Glomerular visceral epithelial cell (primary cell): ENCODE measurements around the gene MTERF4.

ENCODE experiments used
- DNase-seq: peaks from one replicate; pipeline ENCODE4 v3.0.0-alpha.2; 2016; ENCODE audit errors: extremely low spot score

MTERF4 gene, protein sequence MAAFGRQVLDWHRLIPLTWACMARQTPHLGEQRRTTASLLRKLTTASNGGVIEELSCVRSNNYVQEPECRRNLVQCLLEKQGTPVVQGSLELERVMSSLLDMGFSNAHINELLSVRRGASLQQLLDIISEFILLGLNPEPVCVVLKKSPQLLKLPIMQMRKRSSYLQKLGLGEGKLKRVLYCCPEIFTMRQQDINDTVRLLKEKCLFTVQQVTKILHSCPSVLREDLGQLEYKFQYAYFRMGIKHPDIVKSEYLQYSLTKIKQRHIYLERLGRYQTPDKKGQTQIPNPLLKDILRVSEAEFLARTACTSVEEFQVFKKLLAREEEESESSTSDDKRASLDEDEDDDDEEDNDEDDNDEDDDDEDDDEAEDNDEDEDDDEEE

DNA sequence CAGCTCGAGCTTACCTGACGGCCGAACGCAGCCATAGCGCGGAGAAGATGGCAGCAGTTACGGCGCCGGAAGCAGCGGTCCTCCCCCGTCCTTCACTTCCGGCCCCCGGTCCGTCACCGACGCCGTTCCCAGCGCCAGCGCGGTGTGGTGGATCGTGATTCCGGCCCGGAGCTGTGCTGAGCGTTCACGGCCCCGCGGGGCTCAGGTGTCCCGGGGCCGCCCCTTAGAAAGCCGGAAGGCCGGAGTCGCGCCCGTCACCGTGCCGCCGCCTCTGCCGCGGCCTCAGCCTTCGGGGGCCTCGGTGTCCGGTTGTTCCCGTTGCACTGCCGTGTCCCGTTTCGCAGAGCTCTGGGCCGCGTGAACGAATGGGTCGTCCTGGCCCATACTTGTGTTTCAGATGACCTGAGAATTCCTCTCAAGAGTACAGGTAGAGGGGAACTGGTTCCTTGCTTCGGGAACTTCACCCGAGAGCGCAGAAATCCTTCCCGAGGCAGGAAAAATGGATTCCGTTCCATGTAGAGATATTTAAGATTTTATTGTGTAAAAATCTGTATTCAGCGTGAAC lies at the start of gene MTERF4:
TSS of gene MTERF4 (minus strand) at position 49 of the 565 bp plus-strand sequence. CDS start at position 35, 14 bp downstream.
- DNase-seq, result peak; percentile 86

DNA sequence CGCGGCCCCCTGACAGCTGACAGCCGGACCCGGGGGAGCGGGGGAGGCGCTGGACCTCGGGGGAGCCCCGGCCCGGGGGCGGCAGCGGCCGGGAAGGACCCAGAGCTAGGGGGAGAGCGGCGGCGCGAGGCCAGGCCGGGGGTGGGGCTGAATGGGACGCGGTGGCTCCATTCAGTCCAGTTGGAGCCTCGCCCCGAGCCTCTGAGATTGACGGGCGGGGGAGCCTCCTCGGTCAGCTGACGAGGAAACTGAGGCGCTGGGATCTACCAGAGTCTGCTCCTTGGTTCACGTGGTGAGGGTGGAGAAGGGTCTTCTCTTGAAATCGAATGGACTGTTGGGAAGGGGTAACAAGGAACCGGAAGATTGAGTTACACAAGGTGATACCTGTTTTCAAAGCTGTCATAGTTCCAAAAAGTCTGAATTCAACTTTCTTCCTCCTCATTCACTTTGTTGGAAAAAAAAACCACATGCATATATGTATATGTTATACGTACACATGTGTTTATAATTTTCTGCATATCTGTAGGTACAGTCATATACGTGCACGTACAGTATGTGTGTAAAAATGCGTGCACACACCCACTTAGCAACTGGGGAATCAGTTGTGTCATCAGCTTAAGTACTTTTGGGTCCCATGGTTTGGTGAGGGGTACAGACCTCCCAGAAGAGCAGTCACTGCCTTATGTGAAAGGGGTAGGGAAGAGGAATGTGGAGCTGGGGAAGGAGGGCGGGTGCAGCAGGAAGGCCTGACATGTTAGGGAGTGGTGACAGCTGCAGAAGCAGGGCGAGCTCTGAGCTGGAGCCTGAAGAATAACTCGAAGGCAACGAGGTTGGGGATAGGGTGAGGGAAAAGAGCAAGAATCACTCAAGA lies 48.8 kb upstream of the MTERF4 start:
- DNase-seq, result no peak

DNA sequence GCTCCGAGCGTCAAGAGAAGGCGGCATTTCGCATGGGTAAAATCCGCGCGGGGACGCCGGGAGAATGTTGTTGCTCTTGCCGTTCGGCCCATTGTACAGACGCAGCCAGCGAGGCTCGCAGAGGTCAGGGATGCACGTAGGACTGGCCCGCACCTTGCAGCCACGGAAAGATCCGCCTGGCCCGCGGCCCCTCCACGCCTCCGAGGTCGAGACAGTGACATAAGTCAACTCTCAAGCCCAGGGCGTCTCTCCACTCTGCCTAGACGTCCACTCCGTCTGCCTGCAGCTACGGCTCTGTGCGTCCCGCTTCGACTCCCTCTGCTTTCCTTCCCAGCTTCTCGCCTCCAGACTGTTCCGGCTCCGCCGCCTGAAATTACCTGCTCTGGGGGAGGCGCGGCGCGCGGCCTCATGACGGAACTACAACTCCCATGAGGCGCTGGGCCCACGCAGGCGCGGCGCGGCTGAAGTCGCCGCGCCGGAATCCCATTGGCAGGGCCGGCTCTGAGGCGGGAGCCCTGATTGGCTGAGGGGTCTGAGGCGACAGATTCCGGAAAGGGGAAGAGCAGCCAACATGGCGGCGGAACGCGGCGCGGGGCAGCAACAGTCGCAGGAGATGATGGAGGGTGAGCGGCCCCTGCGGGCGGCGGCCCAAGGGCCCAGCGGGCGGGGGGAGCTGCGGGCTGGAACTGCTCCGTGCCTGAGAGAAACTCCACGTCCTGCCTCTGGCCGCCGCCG lies 48.0 kb upstream of the MTERF4 start, which contains the start of gene PPP1R7:
TSS of gene PPP1R7 (plus strand) at position 543 of the 735 bp plus-strand sequence. CDS start at position 572, 29 bp downstream.
- DNase-seq, result peak; percentile 96

DNA sequence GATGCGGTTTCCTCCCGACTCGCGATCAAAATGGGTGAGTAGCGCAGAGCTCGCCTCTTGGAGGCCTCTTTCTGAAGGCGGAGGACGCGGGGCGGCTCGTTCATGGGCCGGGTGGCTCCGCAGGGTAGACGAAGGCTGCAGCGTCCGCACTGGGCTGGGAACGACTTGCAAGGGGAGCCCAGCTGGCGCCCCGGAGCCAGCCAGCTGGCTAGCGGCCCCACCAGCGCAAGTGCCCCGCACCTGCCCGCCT lies 47.5 kb upstream of the MTERF4 start:
- no peak for DNase-seq

DNA sequence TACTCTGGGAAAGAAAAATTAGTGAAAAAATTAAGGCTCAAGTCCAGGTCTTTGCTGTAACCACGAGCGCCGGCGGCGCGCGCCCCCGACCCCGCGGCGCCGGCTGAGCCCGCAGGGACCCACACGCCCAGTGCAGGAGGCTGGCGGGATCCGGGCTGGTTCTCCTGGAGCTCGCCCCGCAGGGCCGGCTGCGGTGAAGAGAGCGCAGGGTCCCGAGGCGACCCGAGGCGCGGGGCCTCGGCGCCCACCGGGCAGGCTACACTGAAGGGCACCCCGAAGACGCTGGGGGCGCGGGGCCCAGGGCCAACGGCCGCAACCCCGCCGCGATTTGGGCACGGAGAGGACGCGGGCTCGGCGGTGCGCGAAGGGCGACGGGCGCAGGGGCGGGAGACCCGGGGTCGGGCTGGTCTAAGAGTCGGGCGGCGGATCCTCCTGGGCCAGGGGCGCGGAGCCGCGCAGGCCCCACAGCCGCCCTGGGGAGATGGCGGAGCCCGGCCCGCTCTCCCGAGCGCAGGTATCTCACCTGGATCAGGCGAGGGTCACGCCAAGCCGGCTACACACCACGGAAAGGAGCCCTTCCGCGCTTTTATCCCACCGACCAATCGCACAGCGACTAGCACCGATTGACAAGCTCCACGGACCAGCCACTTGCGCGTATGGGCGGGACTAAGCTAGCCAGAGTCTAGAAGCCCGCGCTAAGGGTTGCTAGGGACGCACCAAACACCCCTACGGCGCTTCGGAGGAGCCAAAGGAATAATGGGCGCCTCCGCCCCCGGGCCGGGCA lies 47.0 kb upstream of the MTERF4 start, which contains the start of gene PASK:
TSS of gene PASK (minus strand) at position 582 of the 784 bp plus-strand sequence. CDS start 6,440 bp downstream, outside the sequence.
- DNase-seq, result peak; percentile 94

DNA sequence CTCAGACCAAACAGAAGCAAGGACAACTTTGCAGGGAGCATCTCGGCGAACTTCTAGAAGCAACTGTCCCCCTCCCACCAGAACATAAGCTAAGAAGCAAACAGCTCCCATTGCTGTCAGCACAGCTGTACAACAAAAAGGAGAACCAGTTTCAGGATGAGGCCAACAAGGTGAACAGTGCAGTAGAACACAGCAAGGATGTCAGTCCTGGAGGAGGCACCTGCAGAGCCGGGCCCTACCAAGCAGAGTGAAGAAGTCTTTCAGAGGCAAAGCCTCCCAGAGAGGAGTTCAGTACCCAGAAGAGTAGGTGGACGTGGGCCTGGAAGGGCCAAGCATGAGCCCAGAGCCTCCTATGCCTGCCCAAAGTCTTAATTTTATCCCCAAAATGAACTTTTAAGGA lies 46.2 kb upstream of the MTERF4 start:
- DNase-seq, result no peak

DNA sequence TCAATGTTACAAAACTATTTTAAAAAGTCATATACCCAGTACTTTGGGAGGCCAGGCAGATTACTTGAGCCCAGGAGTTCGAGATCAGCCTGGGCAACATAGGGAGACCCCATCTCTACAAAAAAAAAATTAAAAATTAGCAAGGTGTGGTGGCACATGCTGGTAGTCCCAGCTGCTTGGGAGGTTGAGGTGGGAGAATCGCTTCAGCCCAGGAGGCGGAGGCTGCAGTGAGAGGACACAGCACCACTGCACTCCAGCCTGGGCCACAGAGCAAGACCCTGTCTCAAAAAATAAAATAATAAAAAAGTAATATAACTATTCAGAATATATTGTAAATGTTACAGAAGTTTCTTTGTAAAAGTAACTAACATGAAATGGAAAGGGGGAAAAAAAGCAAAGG lies 45.2 kb upstream of the MTERF4 start:
- DNase-seq, result no peak

DNA sequence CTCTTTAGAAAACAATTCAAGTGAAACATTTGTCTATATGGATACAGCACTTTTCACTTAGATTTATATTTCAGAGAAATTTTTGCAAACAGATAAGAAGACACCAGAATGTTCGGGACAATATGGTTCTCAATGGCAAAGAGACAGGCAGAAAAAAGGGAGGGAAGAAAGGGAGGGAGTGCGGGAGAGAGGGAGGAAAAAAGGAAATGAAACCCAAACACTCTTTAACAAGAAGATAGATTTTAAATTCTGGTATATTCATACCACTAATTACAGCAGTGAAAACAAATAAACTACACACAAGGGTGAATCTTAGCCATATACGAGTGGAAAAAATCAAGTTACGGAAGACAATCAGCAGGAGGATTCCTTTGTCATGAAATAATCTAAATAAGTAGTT lies 44.2 kb upstream of the MTERF4 start:
- no peak for DNase-seq

DNA sequence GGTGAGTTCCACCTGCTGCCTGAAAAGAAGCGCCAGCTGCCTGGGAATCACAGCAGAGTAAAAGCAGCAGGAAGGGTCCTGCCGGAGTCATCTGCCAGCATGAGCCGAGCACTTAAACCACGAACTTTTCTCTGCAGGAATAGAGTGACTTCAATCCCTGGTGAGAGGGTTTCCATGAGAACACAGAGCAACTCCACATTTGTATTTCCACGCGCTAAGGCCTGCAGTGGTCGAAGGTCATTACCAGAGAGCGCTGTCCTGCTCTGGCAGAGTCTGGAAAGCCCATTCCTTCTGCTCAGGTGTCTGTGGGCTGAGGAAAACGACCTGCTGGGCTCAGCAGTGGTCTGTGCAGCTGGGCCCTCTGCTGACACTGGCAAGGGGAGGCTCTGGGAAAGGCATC lies 40.5 kb upstream of the MTERF4 start:
- DNase-seq, result no peak

DNA sequence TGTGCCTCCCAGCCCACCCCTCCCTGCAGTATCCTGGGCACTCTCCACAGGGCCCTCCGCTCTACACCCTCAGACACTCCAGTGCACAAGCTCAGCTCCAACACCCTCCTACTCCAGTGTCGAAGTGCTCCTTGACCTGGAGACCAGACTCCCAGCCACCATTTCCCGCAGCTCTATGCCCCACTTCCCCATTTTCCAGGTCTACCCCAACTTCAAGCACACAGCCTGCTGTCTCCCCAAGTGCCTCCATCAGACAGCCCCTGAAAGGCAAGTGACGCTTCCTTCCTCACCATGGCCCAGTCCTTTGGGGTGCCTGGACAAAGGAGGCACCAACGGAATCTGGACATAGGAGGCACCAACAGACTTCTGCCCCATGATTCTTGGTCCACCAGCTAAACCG lies 40.0 kb upstream of the MTERF4 start:
- no peak for DNase-seq

DNA sequence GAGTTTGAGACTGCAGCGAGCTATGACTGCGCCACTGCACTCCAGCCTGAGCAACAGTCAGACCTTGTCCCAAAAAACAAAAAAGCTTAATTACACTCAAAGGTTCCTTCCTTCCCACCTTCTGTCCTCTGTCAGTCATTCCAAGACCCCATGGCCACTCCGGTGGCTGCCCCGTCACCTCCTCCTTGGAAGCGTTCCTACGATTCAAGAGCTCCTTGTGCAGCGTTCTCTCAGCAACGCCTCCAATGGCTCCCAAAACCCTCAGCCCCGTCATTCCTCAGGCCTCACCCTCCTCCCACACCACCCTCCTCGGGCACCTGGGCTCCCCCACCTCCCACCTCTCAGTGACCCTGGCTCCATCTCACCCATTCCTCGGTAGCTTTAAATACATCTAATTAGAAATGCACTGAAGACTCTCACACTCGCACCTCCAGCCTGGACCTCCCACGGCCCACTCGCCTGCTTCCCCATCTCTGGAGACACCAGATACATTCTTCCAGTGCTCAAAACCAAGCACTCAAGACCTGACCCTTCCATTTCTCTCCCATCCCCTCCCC lies 39.2 kb upstream of the MTERF4 start:
- DNase-seq, result no peak

DNA sequence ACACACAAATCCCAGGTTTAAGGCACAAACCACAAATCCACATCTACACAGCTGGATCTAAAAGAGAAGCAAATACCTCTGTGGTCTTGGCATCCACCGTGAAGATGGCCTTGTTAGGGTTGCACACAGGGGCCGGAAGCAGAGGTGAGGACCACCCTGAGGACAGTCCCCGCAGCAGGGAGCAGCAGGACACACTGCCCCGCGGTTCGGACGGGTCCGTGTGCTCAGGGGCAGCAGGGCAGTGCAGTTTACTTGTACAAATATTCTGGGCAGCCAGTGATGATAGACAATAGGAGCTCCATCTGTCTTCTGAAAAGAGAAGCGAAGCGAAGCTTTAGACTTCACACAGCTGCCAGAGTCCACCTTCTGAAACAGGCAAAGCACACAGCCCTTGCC lies 38.4 kb upstream of the MTERF4 start:
- no peak for DNase-seq

DNA sequence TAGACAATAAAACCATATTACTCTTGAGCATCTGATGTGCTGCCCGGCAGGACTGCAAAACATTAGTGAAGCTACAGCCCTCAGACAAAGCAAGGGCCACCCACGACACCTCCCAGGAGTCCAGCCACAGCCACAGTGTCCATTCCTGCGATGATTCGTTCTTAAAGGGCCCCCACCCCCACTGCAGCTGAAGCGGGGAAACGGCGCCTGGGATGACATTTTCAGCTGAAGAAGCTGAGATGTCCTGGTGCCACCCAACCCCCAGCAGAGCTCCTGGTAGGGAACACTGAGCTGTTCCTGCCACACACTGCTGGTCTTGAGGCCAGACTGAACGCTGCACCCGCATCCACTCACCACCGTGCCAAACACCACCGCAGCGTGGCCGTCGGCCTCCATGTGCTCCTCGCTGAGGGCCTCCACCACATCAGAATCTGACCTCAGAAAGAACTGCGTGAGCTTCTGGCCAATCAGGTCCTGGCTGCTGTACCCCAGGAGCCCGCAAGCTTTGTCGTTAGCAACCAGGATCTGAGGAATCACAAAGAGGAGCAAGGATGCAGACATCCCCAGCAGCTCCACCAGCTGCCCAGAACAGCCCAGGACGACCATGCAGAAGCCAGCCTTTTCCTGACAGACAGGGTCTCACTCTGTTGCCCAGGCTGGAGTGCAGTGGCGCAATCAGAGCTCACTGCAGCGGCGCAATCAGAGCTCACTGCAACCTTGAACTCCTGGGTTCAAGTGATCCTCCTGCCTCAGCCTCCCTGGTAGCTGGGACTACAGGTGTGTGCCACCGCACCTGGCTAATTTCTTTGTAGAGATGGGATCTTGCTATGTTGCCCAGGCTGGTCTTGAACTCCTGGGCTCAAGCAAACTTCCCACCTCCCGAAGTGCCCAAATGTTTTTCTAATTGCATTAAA lies 37.7 kb upstream of the MTERF4 start:
- DNase-seq, result no peak

DNA sequence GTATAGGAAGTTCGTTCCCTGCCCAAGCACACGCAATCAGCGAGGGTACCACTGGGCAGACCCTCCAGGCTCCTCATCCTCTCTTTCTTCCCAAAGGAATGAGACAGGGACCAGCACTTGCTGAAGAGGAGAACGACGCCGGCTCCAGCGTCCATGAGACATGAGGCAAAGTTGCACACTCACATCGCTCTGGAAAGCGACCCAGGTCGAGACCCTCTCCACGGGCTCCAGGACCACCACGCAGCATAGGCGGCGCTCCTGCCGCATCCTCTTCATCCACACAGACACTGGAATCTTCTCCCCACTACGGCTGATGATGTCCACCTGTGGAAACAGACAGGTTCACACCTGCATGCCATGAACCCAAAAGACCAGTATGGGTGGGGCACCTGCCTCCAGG lies 36.4 kb upstream of the MTERF4 start:
- DNase-seq, result no peak

DNA sequence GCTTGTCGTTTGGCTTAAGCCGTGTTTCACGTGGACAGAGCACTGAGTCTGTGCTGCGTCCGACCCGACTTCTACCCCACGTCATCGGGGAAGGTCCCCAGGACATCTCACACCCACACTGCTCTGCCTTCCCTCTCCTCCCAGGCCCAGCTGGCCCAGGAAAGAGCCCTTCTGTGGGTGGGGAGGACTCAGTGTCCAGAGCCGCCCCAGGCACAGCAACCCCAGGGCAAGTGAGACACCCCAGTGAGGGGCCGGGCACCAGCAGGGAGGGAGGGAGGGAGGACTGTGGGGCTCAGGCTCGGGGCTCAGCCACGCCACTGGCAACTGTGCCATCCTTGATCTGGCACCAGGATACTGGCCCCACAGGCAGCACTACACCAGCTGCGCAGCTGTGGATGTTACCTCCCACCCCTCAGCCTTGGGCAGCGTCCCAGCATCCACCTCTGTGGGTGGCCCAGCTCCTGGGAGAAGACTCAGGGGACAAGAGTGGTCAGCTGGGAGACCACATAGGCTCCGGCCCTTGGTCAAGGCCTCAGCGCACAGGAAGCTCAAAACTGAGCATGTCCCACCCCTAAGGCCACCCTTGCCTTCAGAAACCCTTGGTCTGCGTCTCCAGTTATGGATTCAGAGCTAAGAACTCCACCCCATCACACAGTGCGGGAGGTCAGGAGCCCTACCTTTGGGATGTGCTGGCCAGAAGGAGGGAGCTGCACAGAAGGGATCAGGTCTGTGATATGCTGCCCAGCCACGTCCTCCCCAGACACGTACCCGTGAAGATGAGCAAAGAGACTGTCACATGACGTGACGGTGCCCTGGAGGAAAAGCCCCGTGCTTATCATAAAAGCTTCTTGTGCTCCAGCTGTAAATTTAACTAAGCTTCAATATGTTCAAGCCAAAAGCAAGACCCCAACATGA lies 35.4 kb upstream of the MTERF4 start:
- DNase-seq, result no peak

DNA sequence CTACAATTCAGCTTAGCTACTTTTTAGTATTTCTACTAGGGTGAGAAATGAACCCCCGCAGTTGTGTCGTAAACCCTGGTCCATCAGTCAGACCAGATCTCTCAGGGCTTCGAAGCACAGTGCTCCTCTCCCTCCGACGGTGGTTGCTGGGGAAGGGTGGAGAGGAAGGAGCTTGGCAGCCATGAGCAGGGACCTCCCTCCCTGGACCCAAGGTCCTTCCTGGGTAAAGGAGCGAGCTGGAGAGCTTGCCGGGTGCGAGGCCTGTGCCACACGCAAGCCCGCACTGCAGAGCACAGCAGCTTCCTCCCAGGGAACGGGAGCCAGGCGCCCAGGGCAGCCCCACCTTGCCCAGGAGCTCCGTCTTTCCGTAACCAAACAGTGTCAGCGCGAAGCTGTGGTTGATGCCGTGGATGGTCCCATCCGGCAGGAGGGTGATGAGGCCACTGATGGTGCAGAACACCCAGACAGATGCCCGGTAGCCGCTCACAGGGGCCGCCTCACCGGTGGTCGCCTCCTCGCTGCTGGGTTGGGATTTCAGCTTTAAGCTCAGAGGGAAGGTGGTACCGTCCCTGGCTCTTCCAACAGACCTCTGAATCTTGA lies 34.7 kb upstream of the MTERF4 start:
- no peak for DNase-seq

DNA sequence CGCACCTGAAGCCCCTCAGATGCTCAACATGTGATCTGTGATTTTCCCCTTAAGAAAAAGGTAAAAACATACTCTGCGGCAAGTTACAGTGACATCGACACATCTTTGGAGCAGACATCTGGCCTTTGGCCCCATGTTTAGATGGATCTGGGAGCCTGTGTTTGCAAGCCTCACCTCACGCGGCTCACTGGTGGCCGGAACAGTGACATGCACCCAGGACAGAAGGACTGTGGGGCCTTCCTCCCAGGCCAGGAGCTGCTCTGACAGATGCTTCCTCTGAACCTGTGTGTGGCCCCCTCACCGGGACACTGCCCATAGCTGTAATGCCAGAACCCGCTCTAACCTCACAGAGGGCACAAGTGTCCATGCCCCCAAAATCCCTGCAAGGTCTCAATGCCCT lies 34.1 kb upstream of the MTERF4 start:
- no peak for DNase-seq

DNA sequence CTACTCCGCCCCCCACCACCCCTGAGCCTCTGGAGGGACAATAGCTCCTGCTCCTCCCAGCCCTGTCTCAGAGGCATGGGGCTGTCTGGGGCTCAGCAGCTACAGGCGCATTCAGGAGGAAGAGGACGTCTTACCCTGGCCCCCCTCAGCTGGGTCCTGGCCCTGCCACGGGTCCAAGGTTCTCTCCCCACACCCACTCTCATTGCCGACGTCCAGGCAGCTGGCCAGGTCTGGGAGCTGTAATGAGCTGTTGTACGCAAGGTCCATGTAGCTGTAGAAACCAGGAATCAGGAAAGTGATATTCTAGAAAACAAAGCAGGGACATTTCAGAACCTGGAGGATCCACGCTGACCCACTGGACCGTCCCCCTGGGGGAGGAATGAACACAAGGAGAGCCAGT lies 33.6 kb upstream of the MTERF4 start:
- no peak for DNase-seq
